ENCODE results near the gene DRC3. TPM values are rescaled to one million over a fixed set of nuclear protein-coding genes. Genes with fewer than 3 reads are reported as not detected.

DRC3 gene
- total RNA-seq, 1 experiment from 2014 or later: 1.0 TPM

DNA sequence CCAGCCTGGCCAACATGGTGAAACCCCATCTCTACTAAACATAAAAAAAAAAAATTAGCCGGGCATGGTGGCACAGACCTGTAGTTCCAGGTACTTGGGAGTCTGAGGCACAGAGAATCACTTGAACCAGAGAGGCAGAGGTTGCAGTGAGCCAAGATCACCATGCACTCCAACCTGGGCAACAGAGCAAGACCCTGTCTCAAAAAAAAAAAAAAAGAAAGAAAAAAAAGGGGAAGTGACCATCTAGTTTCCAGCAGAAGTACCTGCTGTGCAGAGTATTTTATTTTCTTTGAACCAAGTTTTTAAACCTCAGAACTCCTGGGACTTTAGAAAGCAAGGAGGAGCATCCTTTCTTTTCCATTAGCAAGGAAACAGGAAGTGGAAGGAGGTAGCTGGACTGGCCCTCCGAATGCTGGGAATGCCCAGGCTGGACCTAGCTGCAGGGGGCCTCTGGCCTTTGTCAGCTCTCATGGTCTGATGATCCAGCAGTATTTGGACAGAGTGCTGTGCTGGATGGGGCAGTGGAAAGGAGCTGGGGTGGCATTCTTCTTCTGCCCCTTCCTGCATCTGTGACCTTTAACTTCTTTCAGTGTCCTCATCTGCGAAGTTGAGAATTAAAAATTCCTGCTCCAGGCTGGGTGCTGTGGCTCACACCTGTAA, 73.2 kb downstream of the DRC3 start:
- ChIA-PET CTCF (interaction anchor here (0.6 kb wide), 1 partner anchor 12 kb away, joined by 4 read pairs; no protein-coding TSS in a partner anchor), POLR2A (ENCODE audit: low non-redundant PET) (no interaction called here)
- H3K4me1 ChIP-seq (ENCODE audit: insufficient read depth, low read length, poor library complexity, severe bottlenecking): no peaks in the 10 kb centered on the region
- BruUV-seq (replicated peaks): no TSS peak
- H3K27ac ChIP-seq (ENCODE audit: low read depth, low read length, poor library complexity, severe bottlenecking): no peak overlapping the region
- no peak for DNase-seq (ENCODE audit: low spot score)
- TF ChIP-seq CTCF (conservative IDR thresholded peaks at IDR 0.05; ENCODE audit: low read depth, low read length) (no peak), EZH2 (IDR thresholded peaks at IDR 0.05; ENCODE audit: borderline replicate concordance, low read depth, low read length, poor library complexity, severe bottlenecking) (no peak)
- H3K4me3 ChIP-seq (ENCODE audit: low read depth, low read length, poor library complexity, severe bottlenecking): no peak overlapping the region
- no peaks in the 10 kb centered on the region for H3K9me3 ChIP-seq (ENCODE audit: low read depth, low read length, poor library complexity, severe bottlenecking)
- intact Hi-C loops (cut with micrococcal nuclease; ENCODE audit: unreplicated experiment): no loop called here
- no peaks in the 10 kb centered on the region for H3K27me3 ChIP-seq (replicated peaks; ENCODE audit: insufficient read depth, low read depth, low read length, poor library complexity)
- peaks cover 11% of the 10 kb centered on the region for H3K36me3 ChIP-seq (ENCODE audit: insufficient read depth, low read length, poor library complexity, severe bottlenecking)

- no peak overlapping the region for H3K4me3 ChIP-seq (ENCODE audit: low read depth, low read length, poor library complexity, severe bottlenecking)
- no peaks in the 10 kb centered on the region for H3K27me3 ChIP-seq (replicated peaks; ENCODE audit: insufficient read depth, low read depth, low read length, poor library complexity)
- no peak overlapping the region for H3K27ac ChIP-seq (ENCODE audit: low read depth, low read length, poor library complexity, severe bottlenecking)
- POLR2A ChIA-PET (ENCODE audit: low non-redundant PET): no interaction called here
- TF ChIP-seq EZH2 (IDR thresholded peaks at IDR 0.05; ENCODE audit: borderline replicate concordance, low read depth, low read length, poor library complexity, severe bottlenecking) (no peak), CTCF (conservative IDR thresholded peaks at IDR 0.05; ENCODE audit: low read depth, low read length) (no peak)
- H3K9me3 ChIP-seq (ENCODE audit: low read depth, low read length, poor library complexity, severe bottlenecking): no peaks in the 10 kb centered on the region
- no peak for DNase-seq (ENCODE audit: low spot score)
- intact Hi-C loops (cut with micrococcal nuclease; ENCODE audit: unreplicated experiment): no loop called here
- CTCF ChIA-PET: no interaction called here
- no peaks in the 10 kb centered on the region for H3K4me1 ChIP-seq (ENCODE audit: insufficient read depth, low read length, poor library complexity, severe bottlenecking)
- no TSS peak for BruUV-seq (replicated peaks)
- peaks cover 33% of the 10 kb centered on the region for H3K36me3 ChIP-seq (ENCODE audit: insufficient read depth, low read length, poor library complexity, severe bottlenecking)
Observed at GRCh38 chr17:18055597-18055996, 82.9 kb downstream of the DRC3 start.

- Histone ChIP-seq H3K4me1 (ENCODE audit: insufficient read depth, low read length, poor library complexity, severe bottlenecking) (no peaks in the 10 kb centered on the region), H3K27me3 (replicated peaks; ENCODE audit: insufficient read depth, low read depth, low read length, poor library complexity) (no peaks in the 10 kb centered on the region), H3K9me3 (ENCODE audit: low read depth, low read length, poor library complexity, severe bottlenecking) (no peaks in the 10 kb centered on the region), H3K36me3 (ENCODE audit: insufficient read depth, low read length, poor library complexity, severe bottlenecking) (peaks cover 33% of the 10 kb centered on the region), H3K4me3 (ENCODE audit: low read depth, low read length, poor library complexity, severe bottlenecking) (no peak overlapping the region), H3K27ac (ENCODE audit: low read depth, low read length, poor library complexity, severe bottlenecking) (no peak overlapping the region)
- no peak for TF ChIP-seq CTCF (conservative IDR thresholded peaks at IDR 0.05; ENCODE audit: low read depth, low read length)
- TF ChIP-seq EZH2 (IDR thresholded peaks at IDR 0.05; ENCODE audit: borderline replicate concordance, low read depth, low read length, poor library complexity, severe bottlenecking): no peak
- POLR2A ChIA-PET (ENCODE audit: low non-redundant PET): no interaction called here
- BruUV-seq (replicated peaks): no TSS peak
- intact Hi-C loops (cut with micrococcal nuclease; ENCODE audit: unreplicated experiment): no loop called here
- CTCF ChIA-PET: no interaction called here
- no peak for DNase-seq (ENCODE audit: low spot score)
Observed at GRCh38 chr17:18056214-18056613, 83.6 kb downstream of the DRC3 start.
